ENCODE data around the gene NACC2.

- no peak for TF ChIP-seq ISL1 (CRISPR knock-in tag; IDR thresholded peaks at IDR 0.05)
- TF ChIP-seq ZNF8 (CRISPR knock-in tag; IDR thresholded peaks at IDR 0.05), result no peak
- TF ChIP-seq TOX (CRISPR knock-in tag; IDR thresholded peaks at IDR 0.05; ENCODE audit: borderline replicate concordance), result no peak
- TF ChIP-seq ZFP3 (CRISPR knock-in tag; IDR thresholded peaks at IDR 0.05), result no peak
- TF ChIP-seq BACH2 (CRISPR knock-in tag; IDR thresholded peaks at IDR 0.05; ENCODE audit: borderline replicate concordance), result no peak
- no peak for TF ChIP-seq TCF4 (CRISPR knock-in tag; IDR thresholded peaks at IDR 0.05; ENCODE audit: borderline replicate concordance)
- TF ChIP-seq RARB (CRISPR knock-in tag; IDR thresholded peaks at IDR 0.05), result no peak
- TF ChIP-seq SNAI2 (CRISPR knock-in tag; IDR thresholded peaks at IDR 0.05), result no peak
- no peak for TF ChIP-seq OSR1 (CRISPR knock-in tag; IDR thresholded peaks at IDR 0.05)
- TF ChIP-seq PPARA (CRISPR knock-in tag; IDR thresholded peaks at IDR 0.05; ENCODE audit: borderline replicate concordance), result no peak
- TF ChIP-seq ZNF565 (CRISPR knock-in tag; conservative IDR thresholded peaks at IDR 0.05; ENCODE audit: low read depth), result no peak
- TF ChIP-seq PATZ1 (CRISPR knock-in tag; IDR thresholded peaks at IDR 0.05; ENCODE audit: borderline replicate concordance), result no peak
- no peak for TF ChIP-seq CREB5 (CRISPR knock-in tag; IDR thresholded peaks at IDR 0.05; ENCODE audit: low read depth)
- no peak for TF ChIP-seq ZC3H10 (CRISPR knock-in tag; IDR thresholded peaks at IDR 0.05)
Observed at GRCh38 chr9:135983208-135984071, 111.6 kb downstream of the NACC2 start.
